ENCODE data around the gene CACNG1. TPM values are rescaled to one million over a fixed set of nuclear protein-coding genes. Genes with fewer than 3 reads are reported as not detected.

Gene CACNG1, protein sequence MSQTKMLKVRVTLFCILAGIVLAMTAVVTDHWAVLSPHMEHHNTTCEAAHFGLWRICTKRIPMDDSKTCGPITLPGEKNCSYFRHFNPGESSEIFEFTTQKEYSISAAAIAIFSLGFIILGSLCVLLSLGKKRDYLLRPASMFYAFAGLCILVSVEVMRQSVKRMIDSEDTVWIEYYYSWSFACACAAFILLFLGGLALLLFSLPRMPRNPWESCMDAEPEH
- total RNA-seq: not detected
- total RNA-seq (2013): 0.09 TPM
- 0 reads per million in 29 experiments for total RNA-seq

DNA sequence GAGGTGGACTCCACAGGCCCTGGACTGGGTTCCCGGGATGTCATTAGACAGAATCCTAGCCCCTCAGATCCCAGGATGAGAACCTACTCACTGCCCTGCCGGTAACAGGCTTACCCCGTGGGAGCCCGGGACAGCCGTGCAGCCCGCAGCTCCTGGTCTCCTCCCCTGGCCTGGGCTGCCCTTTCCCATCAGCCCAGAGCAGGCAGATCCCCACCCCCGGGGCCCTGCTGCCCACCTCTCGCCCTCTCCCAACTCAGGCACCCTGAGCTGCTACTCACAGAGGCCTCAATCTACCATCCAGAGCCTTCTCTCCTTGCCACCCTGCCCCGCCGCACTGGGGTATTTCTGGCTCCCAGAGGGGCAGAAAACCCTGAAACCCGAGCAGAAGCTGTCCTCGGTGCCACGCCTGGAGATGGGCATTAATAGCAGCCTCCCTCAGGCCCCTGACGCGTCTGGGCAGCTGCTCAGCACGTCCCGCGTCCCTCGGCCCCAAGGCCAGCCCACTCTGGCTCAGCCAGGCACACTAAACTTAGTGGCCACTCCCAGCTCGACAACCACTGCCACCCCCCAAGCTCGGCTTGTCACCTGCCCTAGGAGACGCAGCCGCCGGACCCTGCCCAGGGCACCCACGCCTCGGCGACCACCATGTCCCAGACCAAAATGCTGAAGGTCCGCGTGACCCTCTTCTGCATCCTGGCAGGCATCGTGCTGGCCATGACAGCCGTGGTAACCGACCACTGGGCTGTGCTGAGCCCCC, at the start of gene CACNG1:
Gene CACNG1 (plus strand): TSS at position 539 of the 757 bp plus-strand sequence. CDS start 107 bp downstream, at position 646.
- WGBS (ENCODE audit: insufficient coverage): 89% methylated on average over 31 of the region's 32 CpGs
- H3K4me3 Mint-ChIP-seq: no peak within 1 kb of the TSS
- Histone ChIP-seq H3K27ac (ENCODE audit: low read length) (no peak within 1 kb of the TSS), H3K27me3 (replicated peaks in 1 of 2; ENCODE audit: control insufficient read depth in 2 of 2, extremely low read depth in 1 of 2, insufficient read depth in 2 of 2, low read length in 1 of 2) (peaks cover 0 to 14% of the 10 kb centered on the region in 2 experiments), H3K36me3 (ENCODE audit: control insufficient read depth in 2 of 2, extremely low read depth in 1 of 2, insufficient read depth in 1 of 2, low read length in 1 of 2) (no peaks in the 10 kb centered on the region), H3K9me3 (peaks cover 2% of the 10 kb centered on the region), H3K4me1 (ENCODE audit: control insufficient read depth in 1 of 2, extremely low read depth in 1 of 2, insufficient read depth in 2 of 2, low read length in 2 of 2) (no peaks in the 10 kb centered on the region), H3K4me3 (ENCODE audit: control insufficient read depth in 1 of 2, extremely low read depth in 1 of 2, low read length in 1 of 2) (no peak within 1 kb of the TSS)
- ChIA-PET CTCF (no interaction called here), POLR2A (no interaction called here)
- peaks cover 4 to 25% (median 16%) of the 10 kb centered on the region in 3 donors for H3K9me3 Mint-ChIP-seq
- H3K27ac Mint-ChIP-seq: no peak within 1 kb of the TSS
- no peak for ATAC-seq (replicated peaks in 1 of 4)
- peaks cover 16% of the 10 kb centered on the region for H3K36me3 Mint-ChIP-seq
- no peaks in the 10 kb centered on the region for H3K27me3 Mint-ChIP-seq
- no peaks in the 10 kb centered on the region for H3K4me1 Mint-ChIP-seq
- no peak for DNase-seq

DNA sequence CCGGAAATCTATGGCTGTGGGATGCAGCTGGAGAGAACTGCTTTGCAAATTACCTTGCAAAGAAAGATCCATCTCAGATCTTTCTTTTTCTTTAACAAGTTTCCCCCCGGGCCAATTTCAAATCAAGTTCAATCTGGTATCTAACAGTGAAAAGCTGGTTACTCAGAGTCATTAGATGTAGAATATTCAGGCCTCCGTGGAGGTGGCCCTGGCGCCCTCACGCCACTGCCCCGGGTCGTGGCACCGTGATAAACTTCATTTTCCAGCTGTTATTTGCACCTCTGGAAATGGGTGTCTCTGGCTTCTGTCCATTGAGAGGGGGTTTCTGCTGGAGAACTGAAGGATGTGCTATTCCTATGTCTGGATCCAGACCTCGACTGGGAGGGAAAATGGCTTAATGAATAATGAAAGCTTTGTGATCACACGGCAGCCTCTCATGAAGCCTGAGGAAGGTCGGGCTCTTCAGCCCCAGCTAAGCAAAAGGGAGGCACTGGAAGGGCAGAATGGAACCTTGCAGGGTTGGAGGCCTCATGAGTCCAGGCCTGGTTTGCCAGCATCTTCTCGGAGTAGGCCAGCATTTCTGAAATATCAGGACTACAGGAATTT, 49.3 kb upstream of the CACNG1 start:
- no peaks in the 10 kb centered on the region for H3K9me3 ChIP-seq
- no peak overlapping the region for H3K4me3 ChIP-seq (ENCODE audit: control insufficient read depth in 1 of 2, extremely low read depth in 1 of 2, low read length in 1 of 2)
- ATAC-seq (replicated peaks in 1 of 4) (no peak), DNase-seq (no peak)
- POLR2A ChIA-PET: no interaction called here
- Mint-ChIP-seq H3K36me3 (no peaks in the 10 kb centered on the region), H3K27ac (no peak overlapping the region), H3K4me1 (no peaks in the 10 kb centered on the region), H3K4me3 (no peak overlapping the region), H3K9me3 (no peaks in the 10 kb centered on the region), H3K27me3 (peaks cover 19 to 35% of the 10 kb centered on the region in 2 donors)
- H3K27me3 ChIP-seq (replicated peaks in 1 of 2; ENCODE audit: control insufficient read depth in 2 of 2, extremely low read depth in 1 of 2, insufficient read depth in 2 of 2, low read length in 1 of 2): peaks cover 0 to 34% of the 10 kb centered on the region in 2 experiments
- 81% methylated on average over 10 of the region's 12 CpGs for WGBS (ENCODE audit: insufficient coverage)
- no peaks in the 10 kb centered on the region for H3K4me1 ChIP-seq (ENCODE audit: control insufficient read depth in 1 of 2, extremely low read depth in 1 of 2, insufficient read depth in 2 of 2, low read length in 2 of 2)
- CTCF ChIA-PET: no interaction called here
- no peaks in the 10 kb centered on the region for H3K36me3 ChIP-seq (ENCODE audit: control insufficient read depth in 2 of 2, extremely low read depth in 1 of 2, insufficient read depth in 1 of 2, low read length in 1 of 2)
- H3K27ac ChIP-seq (ENCODE audit: low read length): no peak overlapping the region

DNA sequence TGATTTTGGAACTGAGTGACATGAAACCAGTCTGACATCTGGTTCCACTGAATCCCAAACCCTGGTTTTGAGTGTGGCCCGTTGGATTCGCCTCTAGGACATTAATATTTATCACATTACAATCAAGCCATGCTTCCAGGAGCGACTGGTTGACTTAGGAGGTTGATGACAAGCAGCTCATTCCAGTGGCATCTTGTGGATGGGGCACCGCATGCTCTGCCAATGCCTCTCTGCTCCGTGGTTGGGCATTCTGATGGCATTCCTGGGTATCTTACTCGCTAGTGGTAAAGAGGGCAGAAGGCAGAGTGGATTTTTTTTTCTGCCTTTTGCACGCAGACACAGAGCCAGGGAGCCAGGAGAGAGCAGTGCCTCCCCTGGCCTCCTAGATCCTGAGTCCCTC, 48.4 kb upstream of the CACNG1 start:
- Mint-ChIP-seq H3K4me1 (no peaks in the 10 kb centered on the region), H3K27ac (no peak overlapping the region), H3K4me3 (no peak overlapping the region), H3K36me3 (no peaks in the 10 kb centered on the region), H3K9me3 (no peaks in the 10 kb centered on the region), H3K27me3 (peaks cover 17 to 33% of the 10 kb centered on the region in 2 donors)
- no peak for ATAC-seq (replicated peaks in 1 of 4)
- Histone ChIP-seq H3K9me3 (no peaks in the 10 kb centered on the region), H3K27ac (ENCODE audit: low read length) (no peak overlapping the region), H3K27me3 (replicated peaks in 1 of 2; ENCODE audit: control insufficient read depth in 2 of 2, extremely low read depth in 1 of 2, insufficient read depth in 2 of 2, low read length in 1 of 2) (peaks cover 0 to 37% of the 10 kb centered on the region in 2 experiments), H3K36me3 (ENCODE audit: control insufficient read depth in 2 of 2, extremely low read depth in 1 of 2, insufficient read depth in 1 of 2, low read length in 1 of 2) (no peaks in the 10 kb centered on the region), H3K4me1 (ENCODE audit: control insufficient read depth in 1 of 2, extremely low read depth in 1 of 2, insufficient read depth in 2 of 2, low read length in 2 of 2) (no peaks in the 10 kb centered on the region), H3K4me3 (ENCODE audit: control insufficient read depth in 1 of 2, extremely low read depth in 1 of 2, low read length in 1 of 2) (no peak overlapping the region)
- DNase-seq: no peak
- 92% methylated on average over 2 of the region's 7 CpGs for WGBS (ENCODE audit: insufficient coverage)
- POLR2A ChIA-PET: no interaction called here
- CTCF ChIA-PET: no interaction called here

DNA sequence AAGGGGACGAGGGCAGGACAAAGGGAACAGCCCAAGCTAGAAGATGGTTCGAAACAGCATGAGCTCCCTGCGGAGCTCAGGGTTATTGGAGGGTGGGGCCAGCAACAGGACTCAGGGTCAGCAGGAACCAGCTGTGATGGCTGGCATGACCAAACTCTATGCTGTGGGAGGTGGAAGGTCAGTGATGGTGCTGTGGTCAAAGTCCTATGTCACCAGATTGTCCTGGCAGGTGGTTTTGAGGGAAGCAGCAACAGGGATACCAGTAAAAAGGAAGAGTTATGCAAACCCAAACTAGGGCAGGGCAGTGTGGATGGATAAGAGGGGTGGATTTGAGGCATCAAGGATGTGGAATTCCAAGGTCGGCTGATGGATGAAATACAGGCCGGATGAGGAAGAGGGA, 47.4 kb upstream of the CACNG1 start:
- POLR2A ChIA-PET: no interaction called here
- CTCF ChIA-PET: no interaction called here

GRCh38 chr17:67003231-67003630, 41.1 kb upstream of the CACNG1 start:
- Mint-ChIP-seq H3K36me3 (no peaks in the 10 kb centered on the region), H3K27ac (no peak overlapping the region), H3K27me3 (peaks cover 15 to 19% of the 10 kb centered on the region in 2 donors), H3K9me3 (peaks cover 0 to 4% (median 0%) of the 10 kb centered on the region in 3 donors), H3K4me1 (no peaks in the 10 kb centered on the region), H3K4me3 (no peak overlapping the region)
- H3K27ac ChIP-seq (ENCODE audit: low read length): no peak overlapping the region
- no peaks in the 10 kb centered on the region for H3K4me1 ChIP-seq (ENCODE audit: control insufficient read depth in 1 of 2, extremely low read depth in 1 of 2, insufficient read depth in 2 of 2, low read length in 2 of 2)
- no peaks in the 10 kb centered on the region for H3K36me3 ChIP-seq (ENCODE audit: control insufficient read depth in 2 of 2, extremely low read depth in 1 of 2, insufficient read depth in 1 of 2, low read length in 1 of 2)
- ATAC-seq (replicated peaks in 1 of 4) (no peak), DNase-seq (no peak)
- WGBS (ENCODE audit: insufficient coverage): no CpG with 5 or more reads among the region's 2 CpGs
- H3K4me3 ChIP-seq (ENCODE audit: control insufficient read depth in 1 of 2, extremely low read depth in 1 of 2, low read length in 1 of 2): no peak overlapping the region
- H3K9me3 ChIP-seq: no peaks in the 10 kb centered on the region
- H3K27me3 ChIP-seq (replicated peaks in 1 of 2; ENCODE audit: control insufficient read depth in 2 of 2, extremely low read depth in 1 of 2, insufficient read depth in 2 of 2, low read length in 1 of 2): peaks cover 0 to 50% of the 10 kb centered on the region in 2 experiments
- ChIA-PET CTCF (interaction anchor here in 1 of 2 donors (0.8 kb wide), 1 partner anchor 135 kb away, joined by 3 read pairs; no protein-coding TSS in a partner anchor), POLR2A (interaction anchor here in 1 of 2 donors (0.6 kb wide), 1 partner anchor 240 kb away, joined by 3 read pairs; no protein-coding TSS in a partner anchor)

More for the DNA sequence above, 47.4 kb upstream of the CACNG1 start:
- H3K4me1 ChIP-seq (ENCODE audit: control insufficient read depth in 1 of 2, extremely low read depth in 1 of 2, insufficient read depth in 2 of 2, low read length in 2 of 2): no peaks in the 10 kb centered on the region
- DNase-seq (no peak), ATAC-seq (replicated peaks in 1 of 4) (no peak)
- H3K9me3 ChIP-seq: no peaks in the 10 kb centered on the region
- H3K9me3 Mint-ChIP-seq: no peaks in the 10 kb centered on the region
- peaks cover 0 to 34% of the 10 kb centered on the region in 2 experiments for H3K27me3 ChIP-seq (replicated peaks in 1 of 2; ENCODE audit: control insufficient read depth in 2 of 2, extremely low read depth in 1 of 2, insufficient read depth in 2 of 2, low read length in 1 of 2)
- WGBS (ENCODE audit: insufficient coverage): 84% methylated on average over 5 of the region's 5 CpGs
- peaks cover 10 to 25% of the 10 kb centered on the region in 2 donors for H3K27me3 Mint-ChIP-seq
- H3K36me3 ChIP-seq (ENCODE audit: control insufficient read depth in 2 of 2, extremely low read depth in 1 of 2, insufficient read depth in 1 of 2, low read length in 1 of 2): no peaks in the 10 kb centered on the region
- no peaks in the 10 kb centered on the region for H3K36me3 Mint-ChIP-seq
- H3K4me3 ChIP-seq (ENCODE audit: control insufficient read depth in 1 of 2, extremely low read depth in 1 of 2, low read length in 1 of 2): no peak overlapping the region
- H3K27ac ChIP-seq (ENCODE audit: low read length): no peak overlapping the region
- no peak overlapping the region for H3K27ac Mint-ChIP-seq
- no peaks in the 10 kb centered on the region for H3K4me1 Mint-ChIP-seq
- H3K4me3 Mint-ChIP-seq: no peak overlapping the region

DNA sequence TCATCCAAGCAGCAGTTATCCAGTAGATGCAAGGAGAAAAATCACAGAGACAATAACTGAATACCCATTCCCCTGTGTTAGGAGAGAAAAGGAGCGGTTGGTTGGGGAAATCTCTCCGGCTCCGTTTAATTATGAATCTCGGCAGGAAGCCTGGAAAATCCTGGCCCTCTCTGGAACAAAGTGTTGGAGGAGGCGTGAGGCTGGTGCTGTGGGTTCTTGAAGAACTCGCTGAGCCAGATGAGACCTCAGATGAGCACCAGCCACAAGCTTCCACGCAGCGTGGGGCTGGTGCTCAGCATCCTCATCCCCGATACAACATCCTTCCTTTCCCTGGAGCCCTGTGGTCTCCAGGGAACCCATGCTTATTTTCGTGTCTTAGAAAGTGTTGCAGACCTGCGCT, 40.2 kb upstream of the CACNG1 start:
- H3K9me3 Mint-ChIP-seq: peaks cover 0 to 8% (median 0%) of the 10 kb centered on the region in 3 donors
- H3K27ac ChIP-seq (ENCODE audit: low read length): no peak overlapping the region
- no peak for ATAC-seq (replicated peaks in 1 of 4)
- no peaks in the 10 kb centered on the region for H3K4me1 ChIP-seq (ENCODE audit: control insufficient read depth in 1 of 2, extremely low read depth in 1 of 2, insufficient read depth in 2 of 2, low read length in 2 of 2)
- H3K27ac Mint-ChIP-seq: no peak overlapping the region
- no peaks in the 10 kb centered on the region for H3K36me3 ChIP-seq (ENCODE audit: control insufficient read depth in 2 of 2, extremely low read depth in 1 of 2, insufficient read depth in 1 of 2, low read length in 1 of 2)
- H3K4me3 Mint-ChIP-seq: no peak overlapping the region
- H3K27me3 ChIP-seq (replicated peaks in 1 of 2; ENCODE audit: control insufficient read depth in 2 of 2, extremely low read depth in 1 of 2, insufficient read depth in 2 of 2, low read length in 1 of 2): peaks cover 0 to 48% of the 10 kb centered on the region in 2 experiments
- DNase-seq: no peak
- H3K27me3 Mint-ChIP-seq: peaks cover 15 to 19% of the 10 kb centered on the region in 2 donors
- ChIA-PET CTCF (no interaction called here), POLR2A (no interaction called here)
- 77% methylated on average over 4 of the region's 11 CpGs for WGBS (ENCODE audit: insufficient coverage)
- no peaks in the 10 kb centered on the region for H3K4me1 Mint-ChIP-seq
- no peak overlapping the region for H3K4me3 ChIP-seq (ENCODE audit: control insufficient read depth in 1 of 2, extremely low read depth in 1 of 2, low read length in 1 of 2)
- no peaks in the 10 kb centered on the region for H3K36me3 Mint-ChIP-seq
- no peaks in the 10 kb centered on the region for H3K9me3 ChIP-seq

All from T-cell (primary cell).